CD4-positive, alpha-beta T cell treated with Interleukin-17A for 1 hour (primary cell): Measurements from ENCODE around the gene SERPINA5.
"Not testable (repeated sequence)": the region's sequence is repeated elsewhere in the genome, so short reads cannot be mapped to it uniquely, and the experiment has no call there.

Source experiments
- DNase-seq: peaks from one replicate; pipeline ENCODE4 v3.0.0-alpha.2; 2020

Gene SERPINA5

GRCh38 chr14:94575730-94576585 is 5.3 kb upstream of the SERPINA5 start:
- DNase-seq: no peak

GRCh38 chr14:94577472-94577871 is 3.8 kb upstream of the SERPINA5 start:
- not testable (repeated sequence) for DNase-seq

GRCh38 chr14:94578712-94579111 is 2.5 kb upstream of the SERPINA5 start:
- DNase-seq: no peak

- DNase-seq: no peak
Measured at GRCh38 chr14:94582199-94582750, 1.0 kb downstream of the SERPINA5 start.

- DNase-seq: no peak
Measured at GRCh38 chr14:94582851-94583250, 1.6 kb downstream of the SERPINA5 start.

GRCh38 chr14:94583557-94583956 is 2.3 kb downstream of the SERPINA5 start:
- DNase-seq: no peak

GRCh38 chr14:94584591-94585280 is 3.5 kb downstream of the SERPINA5 start:
- no peak for DNase-seq

- no peak for DNase-seq
Measured at GRCh38 chr14:94586635-94587034, 5.4 kb downstream of the SERPINA5 start.

GRCh38 chr14:94588311-94588710 is 7.1 kb downstream of the SERPINA5 start:
- DNase-seq: no peak

GRCh38 chr14:94591073-94591472 is 9.8 kb downstream of the SERPINA5 start:
- DNase-seq: no peak

GRCh38 chr14:94591871-94592270 is 10.6 kb downstream of the SERPINA5 start:
- no peak for DNase-seq

- no peak for DNase-seq
Measured at GRCh38 chr14:94592457-94592856, 11.2 kb downstream of the SERPINA5 start.

- no peak for DNase-seq
Measured at GRCh38 chr14:94593376-94593748, 12.1 kb downstream of the SERPINA5 start.

- DNase-seq: no peak
Measured at GRCh38 chr14:94593749-94594431, 12.7 kb downstream of the SERPINA5 start.

- no peak for DNase-seq
Measured at GRCh38 chr14:94594441-94594840, 13.2 kb downstream of the SERPINA5 start.

GRCh38 chr14:94595912-94596311 is 14.7 kb downstream of the SERPINA5 start:
- DNase-seq: no peak

GRCh38 chr14:94596361-94596760 is 15.1 kb downstream of the SERPINA5 start:
- no peak for DNase-seq

GRCh38 chr14:94597788-94598187 is 16.6 kb downstream of the SERPINA5 start:
- no peak for DNase-seq

- no peak for DNase-seq
Measured at GRCh38 chr14:94598506-94598815, 17.2 kb downstream of the SERPINA5 start.

- DNase-seq: no peak
Measured at GRCh38 chr14:94598816-94599655, 17.8 kb downstream of the SERPINA5 start.

- DNase-seq: no peak
Measured at GRCh38 chr14:94599656-94600004, 18.4 kb downstream of the SERPINA5 start.

- no peak for DNase-seq
Measured at GRCh38 chr14:94600148-94600545, 18.9 kb downstream of the SERPINA5 start.

GRCh38 chr14:94601884-94602391 is 20.7 kb downstream of the SERPINA5 start:
- DNase-seq: no peak
